Gastroesophageal sphincter (tissue), 4 donors: ENCODE results near the gene AGBL1. TPM values are rescaled to one million over a fixed set of nuclear protein-coding genes. Genes with fewer than 3 reads are reported as not detected.

Source experiments
- ATAC-seq: fragments of 150-250 bp; one replicate; pipeline ENCODE4 v1.9.1; 2016; ENCODE audit warnings: mild to moderate bottlenecking, moderate library complexity
- H3K27ac ChIP-seq, 4 donors: fragments of 200-600 bp; sonication (generic) in 3 of 4; 1 replicate in 3 of 4; 2 replicates in 1 of 4; pipeline ENCODE4 v1.5.1; 2016 to 2019
- H3K27me3 ChIP-seq: fragments of 200-600 bp; sonication (generic); one replicate; pipeline ENCODE4 v1.5.1; 2019
- H3K36me3 ChIP-seq, 2 donors: fragments of 200-600 bp; sonication (generic); one replicate each; pipeline ENCODE4 v1.5.1; 2019; ENCODE audit warnings: control low read depth in 1 of 2
- H3K4me1 ChIP-seq, 3 donors: fragments of 200-600 bp; sonication (generic); 1 replicate in 2 of 3; 2 replicates in 1 of 3; pipeline ENCODE4 v1.5.1; 2016 to 2019; ENCODE audit warnings: control low read depth in 2 of 3
- H3K4me3 ChIP-seq, 2 donors: fragments of 200-600 bp; sonication (generic); one replicate each; pipeline ENCODE4 v1.5.1; 2019; ENCODE audit warnings: mild to moderate bottlenecking in 1 of 2, moderate library complexity in 1 of 2
- H3K9me3 ChIP-seq, 3 donors: fragments of 200-600 bp; sonication (generic); one replicate each; pipeline ENCODE4 v1.5.1; 2017 to 2019; ENCODE audit warnings: control low read depth in 2 of 3
- EP300 ChIP-seq: sonication (generic); formaldehyde crosslinking; IDR thresholded peaks from one replicate; pipeline ENCODE4 v1.6.1; 2017; ENCODE audit warnings: antibody characterized with exemption, mild to moderate bottlenecking
- POLR2A ChIP-seq, 2 donors: fragments of 450-650 bp; IDR thresholded peaks; one replicate each; pipeline ENCODE4 v1.6.1; 2017; ENCODE audit warnings: antibody characterized with exemption in 2 of 2, mild to moderate bottlenecking in 2 of 2, moderate library complexity in 1 of 2
- POLR2AphosphoS5 ChIP-seq: sonication (generic); formaldehyde crosslinking; IDR thresholded peaks from one replicate; pipeline ENCODE4 v1.6.1; 2017; ENCODE audit warnings: antibody characterized with exemption
- WGBS, 2 donors: methylation state at CpG; one replicate each; pipeline ENCODE4 v1.1.5; 2018; ENCODE audit warnings: low coverage in 1 of 2; 5-methylcytosine and 5-hydroxymethylcytosine counted together
- total RNA-seq, 4 donors: library from RNA; depleted of rRNA; stranded (reverse); fragments of >200 nt; gene quantifications; one replicate each; pipeline ENCODE4 v1.1.0, GENCODE V29; 2016
- TF ChIP-seq, protein P1 (sequence below), 4 experiments: fragments of 200-600 bp in 2 of 4; fragments of 450-650 bp in 2 of 4; sonication (generic) in 1 of 4; IDR thresholded peaks; one replicate each; pipeline ENCODE4 v1.5.1; 2017 to 2019; ENCODE audit warnings: antibody characterized with exemption in 4 of 4, mild to moderate bottlenecking in 2 of 4, moderate library complexity in 2 of 4

The AGBL1 gene
- total RNA-seq, 4 donors from 2014 or later = 0.12 to 0.13 TPM; not detected in 2

GRCh38 chr15:86691091-86691663, 611.5 kb downstream of the AGBL1 start:
- whole genome bisulfite sequencing, 2 donors = 38 to 42% methylated on average over 2 of the region's 2 CpGs

GRCh38 chr15:86700864-86701610, 621.4 kb downstream of the AGBL1 start:
- peaks cover 0 to 4% (median 0%) of the 10 kb centered on the region in 3 donors for H3K4me1 ChIP-seq
- ATAC-seq = no peak
- TF ChIP-seq, protein P1, sequence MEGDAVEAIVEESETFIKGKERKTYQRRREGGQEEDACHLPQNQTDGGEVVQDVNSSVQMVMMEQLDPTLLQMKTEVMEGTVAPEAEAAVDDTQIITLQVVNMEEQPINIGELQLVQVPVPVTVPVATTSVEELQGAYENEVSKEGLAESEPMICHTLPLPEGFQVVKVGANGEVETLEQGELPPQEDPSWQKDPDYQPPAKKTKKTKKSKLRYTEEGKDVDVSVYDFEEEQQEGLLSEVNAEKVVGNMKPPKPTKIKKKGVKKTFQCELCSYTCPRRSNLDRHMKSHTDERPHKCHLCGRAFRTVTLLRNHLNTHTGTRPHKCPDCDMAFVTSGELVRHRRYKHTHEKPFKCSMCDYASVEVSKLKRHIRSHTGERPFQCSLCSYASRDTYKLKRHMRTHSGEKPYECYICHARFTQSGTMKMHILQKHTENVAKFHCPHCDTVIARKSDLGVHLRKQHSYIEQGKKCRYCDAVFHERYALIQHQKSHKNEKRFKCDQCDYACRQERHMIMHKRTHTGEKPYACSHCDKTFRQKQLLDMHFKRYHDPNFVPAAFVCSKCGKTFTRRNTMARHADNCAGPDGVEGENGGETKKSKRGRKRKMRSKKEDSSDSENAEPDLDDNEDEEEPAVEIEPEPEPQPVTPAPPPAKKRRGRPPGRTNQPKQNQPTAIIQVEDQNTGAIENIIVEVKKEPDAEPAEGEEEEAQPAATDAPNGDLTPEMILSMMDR (IDR thresholded peaks at IDR 0.05) = no peak
- H3K27ac ChIP-seq = no peak overlapping the region
- no peak overlapping the region for H3K4me3 ChIP-seq
- no peaks in the 10 kb centered on the region for H3K27me3 ChIP-seq
- H3K9me3 ChIP-seq = no peaks in the 10 kb centered on the region
- no peaks in the 10 kb centered on the region for H3K36me3 ChIP-seq
- 33% methylated on average over 3 of the region's 3 CpGs; no CpG with 5 or more reads in 1 of the 2 donors for WGBS, 2 donors

More at GRCh38 chr15:86691091-86691663, 611.5 kb downstream of the AGBL1 start:
- Histone ChIP-seq H3K27ac (no peak overlapping the region), H3K36me3 (no peaks in the 10 kb centered on the region), H3K9me3 (no peaks in the 10 kb centered on the region), H3K4me1 (no peaks in the 10 kb centered on the region), H3K27me3 (no peaks in the 10 kb centered on the region), H3K4me3 (no peak overlapping the region)
- ATAC-seq = no peak
- TF ChIP-seq, protein P1 (IDR thresholded peaks at IDR 0.05) = no peak
- TF ChIP-seq POLR2A (IDR thresholded peaks at IDR 0.05) (no peak), POLR2AphosphoS5 (no peak), EP300 (no peak)

- no peaks in the 10 kb centered on the region for H3K36me3 ChIP-seq
- no peak overlapping the region for H3K27ac ChIP-seq
- ATAC-seq = no peak
- no peaks in the 10 kb centered on the region for H3K27me3 ChIP-seq
- H3K4me1 ChIP-seq = peaks cover 0 to 4% (median 0%) of the 10 kb centered on the region in 3 donors
- H3K4me3 ChIP-seq = no peak overlapping the region
- H3K9me3 ChIP-seq = no peaks in the 10 kb centered on the region
- TF ChIP-seq POLR2AphosphoS5 (no peak), EP300 (no peak), POLR2A (IDR thresholded peaks at IDR 0.05) (no peak)
- TF ChIP-seq, protein P1 (IDR thresholded peaks at IDR 0.05) = no peak
These were observed 621.9 kb downstream of the AGBL1 start for GRCh38 chr15:86701611-86701963.

GRCh38 chr15:86706813-86707212, 627.1 kb downstream of the AGBL1 start:
- WGBS, 2 donors = 64 to 83% methylated on average over 1 of the region's 1 CpG
- H3K4me3 ChIP-seq = no peak overlapping the region
- H3K27me3 ChIP-seq = no peaks in the 10 kb centered on the region
- TF ChIP-seq POLR2AphosphoS5 = no peak
- no peaks in the 10 kb centered on the region for H3K9me3 ChIP-seq
- peaks cover 0 to 6% (median 0%) of the 10 kb centered on the region in 3 donors for H3K4me1 ChIP-seq
- no peak overlapping the region for H3K27ac ChIP-seq
- H3K36me3 ChIP-seq = no peaks in the 10 kb centered on the region
- ATAC-seq = no peak

- no peak overlapping the region for H3K4me3 ChIP-seq
- ATAC-seq = no peak
- no peaks in the 10 kb centered on the region for H3K36me3 ChIP-seq
- no peaks in the 10 kb centered on the region for H3K27me3 ChIP-seq
- peaks cover 0 to 22% (median 6%) of the 10 kb centered on the region in 3 donors for H3K4me1 ChIP-seq
- no peaks in the 10 kb centered on the region for H3K9me3 ChIP-seq
- WGBS, 2 donors = 40 to 78% methylated on average over 1 of the region's 1 CpG
- TF ChIP-seq POLR2AphosphoS5 (no peak), EP300 (no peak), POLR2A (IDR thresholded peaks at IDR 0.05) (no peak)
- TF ChIP-seq, protein P1 (IDR thresholded peaks at IDR 0.05) = no peak
- no peak overlapping the region for H3K27ac ChIP-seq
These were observed 631.8 kb downstream of the AGBL1 start for GRCh38 chr15:86711476-86711875.
